Endothelial cell of umbilical vein (primary cell): ENCODE measurements around the gene RND3. TPM values are rescaled to one million over a fixed set of nuclear protein-coding genes. Genes with fewer than 3 reads are reported as not detected.

Experiments
- BruUV-seq: library from RNA; stranded (reverse); fragments of 400-500 nt; replicated peaks from 2 replicates; lab custom pipeline; 2021; lab: Mats Ljungman, UMichigan
- CTCF ChIA-PET: fragments of 300-600, 350-600 bp; sonication (Branson Sonifier 250); formaldehyde crosslinking; loops from one replicate; lab custom pipeline; 2021; ENCODE audit warnings: antibody characterized with exemption, inconsistent platforms; lab: Charles Lee
- POLR2A ChIA-PET: fragments of 300-600, 350-600 bp; sonication (Branson Sonifier 250); formaldehyde crosslinking; loops from one replicate; lab custom pipeline; 2021; ENCODE audit warnings: antibody characterized with exemption, inconsistent platforms; lab: Charles Lee
- DNase-seq: peaks from one replicate; pipeline ENCODE4 v3.0.0-alpha.2; 2011; ENCODE audit warnings: low read depth, low spot score
- FAIRE-seq: peaks from 2 replicates; lab custom pipeline; 2011; peaks lifted over from hg19 to GRCh38; lab: Jason Lieb, UNC
- H2AFZ ChIP-seq: 2 replicates; pipeline ENCODE4 v1.6.0; 2012; ENCODE audit warnings: low read depth, low read length, control low read depth, inconsistent platforms
- H3K27ac ChIP-seq: 2 replicates; pipeline ENCODE4 v1.5.1; 2011; ENCODE audit warnings: low read depth, mild to moderate bottlenecking, control low read depth, low read length, moderate library complexity; ENCODE audit not compliant: insufficient read depth
- H3K27me3 ChIP-seq, 2 experiments: 2 replicates each; pipeline versions ENCODE4 v1.6.0 to v1.6.1; 2011; ENCODE audit warnings: low read length in 2 of 2, mixed read lengths in 1 of 2; ENCODE audit not compliant: control insufficient read depth in 2 of 2, insufficient read depth in 2 of 2
- H3K36me3 ChIP-seq, 2 experiments: 2 replicates in 1 of 2; 3 replicates in 1 of 2; pipeline ENCODE4 v1.5.1; 2011; ENCODE audit warnings: low read length in 2 of 2, mild to moderate bottlenecking in 1 of 2, moderate library complexity in 1 of 2; ENCODE audit not compliant: control insufficient read depth in 2 of 2, insufficient read depth in 2 of 2; ENCODE audit errors: extremely low read depth in 1 of 2
- H3K4me1 ChIP-seq: 3 replicates; pipeline ENCODE4 v1.5.1; 2011; ENCODE audit warnings: mild to moderate bottlenecking, low read length; ENCODE audit not compliant: control insufficient read depth, insufficient read depth; ENCODE audit errors: extremely low read depth
- H3K4me2 ChIP-seq: 2 replicates; pipeline ENCODE4 v1.6.1; 2011; ENCODE audit warnings: low read length, control low read depth, mixed read lengths; ENCODE audit not compliant: insufficient read depth
- H3K4me3 ChIP-seq, 3 experiments: fragments of 200-600 bp in 1 of 3; sonication (generic), shearing (Covaris generic) in 1 of 3; replicated peaks in 1 of 3; 2 replicates each; pipeline ENCODE4 v1.5.1; 2011 to 2016; ENCODE audit warnings: control low read depth in 3 of 3, low read length in 3 of 3, mild to moderate bottlenecking in 2 of 3, inconsistent platforms in 1 of 3, low read depth in 1 of 3, moderate library complexity in 1 of 3; ENCODE audit not compliant: insufficient read depth in 1 of 3
- H3K79me2 ChIP-seq: 2 replicates; pipeline ENCODE4 v1.6.0; 2012; ENCODE audit warnings: low read length, inconsistent platforms; ENCODE audit not compliant: control insufficient read depth, insufficient read depth
- H3K9ac ChIP-seq: replicated peaks from 2 replicates; pipeline ENCODE3; 2011; ENCODE audit warnings: low read length, control low read depth; ENCODE audit not compliant: insufficient read depth; ENCODE audit errors: extremely low read depth
- H3K9me1 ChIP-seq: replicated peaks from 3 replicates; pipeline ENCODE4 v1.6.0; 2011; ENCODE audit warnings: mild to moderate bottlenecking, low read length; ENCODE audit not compliant: control insufficient read depth, insufficient read depth; ENCODE audit errors: extremely low read depth
- H3K9me3 ChIP-seq: replicated peaks from 2 replicates; pipeline ENCODE4 v1.5.1; 2012; ENCODE audit warnings: low read length, inconsistent platforms; ENCODE audit not compliant: control insufficient read depth, insufficient read depth
- H4K20me1 ChIP-seq: replicated peaks from 2 replicates; pipeline ENCODE3; 2011; ENCODE audit warnings: mild to moderate bottlenecking, low read length; ENCODE audit not compliant: control insufficient read depth, insufficient read depth; ENCODE audit errors: extremely low read depth
- EZH2 ChIP-seq: IDR thresholded peaks from 2 replicates; pipeline ENCODE4 v1.6.1; 2012; ENCODE audit warnings: borderline replicate concordance, low read depth, mild to moderate bottlenecking, moderate library complexity, low read length, inconsistent platforms; ENCODE audit not compliant: severe bottlenecking
- FOS ChIP-seq: IDR thresholded peaks from 2 replicates; pipeline ENCODE4 v1.6.1; 2011; ENCODE audit warnings: mild to moderate bottlenecking, low read length, moderate library complexity, borderline replicate concordance; ENCODE audit not compliant: insufficient read depth
- GATA2 ChIP-seq: IDR thresholded peaks from 2 replicates; pipeline ENCODE4 v1.7.0; 2011; ENCODE audit warnings: low read depth, mild to moderate bottlenecking, moderate library complexity, mixed read lengths, low read length; ENCODE audit not compliant: insufficient read length, insufficient read depth
- JUN ChIP-seq: IDR thresholded peaks from 2 replicates; pipeline ENCODE4 v1.6.1; 2011; ENCODE audit warnings: borderline replicate concordance, low read depth; ENCODE audit not compliant: insufficient read length, insufficient read depth
- MYC ChIP-seq: IDR thresholded peaks from one replicate; pipeline ENCODE4 v1.6.1; 2011; ENCODE audit warnings: mild to moderate bottlenecking, low read depth, low read length
- POLR2A ChIP-seq: IDR thresholded peaks from 2 replicates; pipeline ENCODE4 v1.6.1; 2012; ENCODE audit warnings: low read depth, mild to moderate bottlenecking, control low read depth, low read length
- POLR2AphosphoS5 ChIP-seq: IDR thresholded peaks from 2 replicates; pipeline ENCODE4 v1.6.1; 2012; ENCODE audit warnings: low read depth, mild to moderate bottlenecking, control low read depth, low read length, moderate library complexity; ENCODE audit not compliant: insufficient read depth
- dilution Hi-C: fragments of 300-500 bp; cut with MboI; formaldehyde crosslinking; loops from one replicate; pipeline ENCODE4 v1.15.0; 2019; ENCODE audit warnings: low sequenced_read_pairs; ENCODE audit not compliant: extremely low pct_ligation_motif_present
- intact Hi-C: fragments of 100-400 bp; cut with micrococcal nuclease; formaldehyde crosslinking; loops from one replicate; pipeline ENCODE4 v1.10.0; 2022
- polyA plus RNA-seq, 4 experiments: library from polyadenylated mRNA; depleted of rRNA in 3 of 4; stranded (reverse) in 3 of 4; unstranded in 1 of 4; fragments of >200 nt; gene quantifications; 2 replicates each; pipeline versions ENCODE4 v1.2.1 to v1.2.3, GENCODE V29; 2011 to 2012; ENCODE audit warnings: missing spikeins in 1 of 4
- total RNA-seq: library from RNA; stranded (reverse); gene quantifications from 2 replicates; pipeline ENCODE4 v1.2.3, GENCODE V29; 2021
- TF ChIP-seq, protein P1 (sequence below): IDR thresholded peaks from 2 replicates; pipeline ENCODE4 v1.6.1; 2011; ENCODE audit not compliant: insufficient read depth, insufficient read length
- TF ChIP-seq, protein P2 (sequence below), 2 donors: IDR thresholded peaks; 1 replicate in 1 of 2; 2 replicates in 1 of 2; pipeline ENCODE4 v1.5.1; 2011; ENCODE audit warnings: low read length in 2 of 2, mild to moderate bottlenecking in 2 of 2, moderate library complexity in 2 of 2, control low read depth in 1 of 2, inconsistent platforms in 1 of 2, low read depth in 1 of 2; ENCODE audit not compliant: insufficient read depth in 1 of 2; ENCODE audit errors: extremely low read depth in 1 of 2

RND3 gene
- total and polyA plus RNA-seq, 2 donors (not counting 3 experiments of a cell fraction or from before 2014, with no cell fraction given), result 53.3 to 158 TPM

- Histone ChIP-seq H3K4me1 (peaks cover 7% of the 10 kb centered on the region), H3K9me3 (no peaks in the 10 kb centered on the region), H3K4me2 (no peak overlapping the region), H3K4me3 (no peak overlapping the region), H3K36me3 (no peaks in the 10 kb centered on the region), H3K27ac (no peak overlapping the region), H4K20me1 (no peaks in the 10 kb centered on the region), H2AFZ (no peak overlapping the region), H3K9me1 (no peaks in the 10 kb centered on the region), H3K79me2 (no peaks in the 10 kb centered on the region), H3K27me3 (no peaks in the 10 kb centered on the region), H3K9ac (no peak overlapping the region)
- DNase-seq (no peak), FAIRE-seq (no peak)
- intact Hi-C loops (no loop called here), dilution Hi-C loops (no loop called here)
- no peak for TF ChIP-seq FOS
- no peak for TF ChIP-seq EZH2
- TF ChIP-seq MYC, result no peak
- no peak for TF ChIP-seq JUN
- TF ChIP-seq GATA2, result no peak
- no peak for TF ChIP-seq POLR2AphosphoS5
- no peak for TF ChIP-seq POLR2A
- TF ChIP-seq, protein P1, sequence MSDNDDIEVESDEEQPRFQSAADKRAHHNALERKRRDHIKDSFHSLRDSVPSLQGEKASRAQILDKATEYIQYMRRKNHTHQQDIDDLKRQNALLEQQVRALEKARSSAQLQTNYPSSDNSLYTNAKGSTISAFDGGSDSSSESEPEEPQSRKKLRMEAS, result no peak
- TF ChIP-seq, protein P2, sequence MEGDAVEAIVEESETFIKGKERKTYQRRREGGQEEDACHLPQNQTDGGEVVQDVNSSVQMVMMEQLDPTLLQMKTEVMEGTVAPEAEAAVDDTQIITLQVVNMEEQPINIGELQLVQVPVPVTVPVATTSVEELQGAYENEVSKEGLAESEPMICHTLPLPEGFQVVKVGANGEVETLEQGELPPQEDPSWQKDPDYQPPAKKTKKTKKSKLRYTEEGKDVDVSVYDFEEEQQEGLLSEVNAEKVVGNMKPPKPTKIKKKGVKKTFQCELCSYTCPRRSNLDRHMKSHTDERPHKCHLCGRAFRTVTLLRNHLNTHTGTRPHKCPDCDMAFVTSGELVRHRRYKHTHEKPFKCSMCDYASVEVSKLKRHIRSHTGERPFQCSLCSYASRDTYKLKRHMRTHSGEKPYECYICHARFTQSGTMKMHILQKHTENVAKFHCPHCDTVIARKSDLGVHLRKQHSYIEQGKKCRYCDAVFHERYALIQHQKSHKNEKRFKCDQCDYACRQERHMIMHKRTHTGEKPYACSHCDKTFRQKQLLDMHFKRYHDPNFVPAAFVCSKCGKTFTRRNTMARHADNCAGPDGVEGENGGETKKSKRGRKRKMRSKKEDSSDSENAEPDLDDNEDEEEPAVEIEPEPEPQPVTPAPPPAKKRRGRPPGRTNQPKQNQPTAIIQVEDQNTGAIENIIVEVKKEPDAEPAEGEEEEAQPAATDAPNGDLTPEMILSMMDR (IDR thresholded peaks at IDR 0.05; ENCODE audit: extremely low read depth in 1 of 2, insufficient read depth in 1 of 2, low read depth in 1 of 2, low read length in 2 of 2), result no peak
- ChIA-PET CTCF (no interaction called here), POLR2A (no interaction called here)
- no TSS peak for BruUV-seq
Measured at GRCh38 chr2:150450765-150451164, 36.7 kb downstream of the RND3 start.
